Thyroid gland (tissue), 4 donors: ENCODE data around the gene DPYSL5.

Experiments used
- POLR2A ChIP-seq, 2 donors: fragments of 450-650 bp; IDR thresholded peaks; one replicate each; pipeline ENCODE4 v1.6.1; 2017; ENCODE audit warnings: antibody characterized with exemption in 2 of 2, mild to moderate bottlenecking in 2 of 2, moderate library complexity in 1 of 2
- TF ChIP-seq, protein P1 (sequence below), 6 experiments: fragments of 200-600 bp in 3 of 6; fragments of 450-650 bp in 3 of 6; sonication (generic) in 3 of 6; IDR thresholded peaks; one replicate each; pipeline ENCODE4 v1.5.1; 2016 to 2019; ENCODE audit warnings: antibody characterized with exemption in 6 of 6, mild to moderate bottlenecking in 2 of 6, inconsistent platforms in 1 of 6, moderate library complexity in 1 of 6

DNA sequence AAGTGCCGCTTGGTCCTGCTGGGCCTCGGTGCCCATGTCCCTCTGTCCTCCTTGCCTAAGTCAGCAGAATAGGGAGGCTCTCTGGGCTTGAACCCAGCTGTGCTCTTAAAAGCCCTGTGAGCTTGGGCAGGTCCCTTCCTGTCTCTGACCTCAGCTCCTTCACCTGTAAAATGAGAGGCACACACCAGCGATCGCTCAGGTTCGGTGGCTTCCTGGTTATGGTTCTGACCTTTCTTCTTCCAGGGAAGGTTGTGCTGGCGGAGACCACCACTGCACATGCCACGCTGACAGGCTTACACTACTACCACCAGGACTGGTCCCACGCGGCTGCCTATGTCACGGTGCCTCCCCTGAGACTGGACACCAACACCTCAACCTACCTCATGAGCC lies 86.4 kb downstream of the DPYSL5 start:
- TF ChIP-seq, protein P1, sequence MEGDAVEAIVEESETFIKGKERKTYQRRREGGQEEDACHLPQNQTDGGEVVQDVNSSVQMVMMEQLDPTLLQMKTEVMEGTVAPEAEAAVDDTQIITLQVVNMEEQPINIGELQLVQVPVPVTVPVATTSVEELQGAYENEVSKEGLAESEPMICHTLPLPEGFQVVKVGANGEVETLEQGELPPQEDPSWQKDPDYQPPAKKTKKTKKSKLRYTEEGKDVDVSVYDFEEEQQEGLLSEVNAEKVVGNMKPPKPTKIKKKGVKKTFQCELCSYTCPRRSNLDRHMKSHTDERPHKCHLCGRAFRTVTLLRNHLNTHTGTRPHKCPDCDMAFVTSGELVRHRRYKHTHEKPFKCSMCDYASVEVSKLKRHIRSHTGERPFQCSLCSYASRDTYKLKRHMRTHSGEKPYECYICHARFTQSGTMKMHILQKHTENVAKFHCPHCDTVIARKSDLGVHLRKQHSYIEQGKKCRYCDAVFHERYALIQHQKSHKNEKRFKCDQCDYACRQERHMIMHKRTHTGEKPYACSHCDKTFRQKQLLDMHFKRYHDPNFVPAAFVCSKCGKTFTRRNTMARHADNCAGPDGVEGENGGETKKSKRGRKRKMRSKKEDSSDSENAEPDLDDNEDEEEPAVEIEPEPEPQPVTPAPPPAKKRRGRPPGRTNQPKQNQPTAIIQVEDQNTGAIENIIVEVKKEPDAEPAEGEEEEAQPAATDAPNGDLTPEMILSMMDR (IDR thresholded peaks at IDR 0.05): no peak
- TF ChIP-seq POLR2A (IDR thresholded peaks at IDR 0.05): no peak
